GM12874 (cell line): ENCODE measurements around the gene EXOC3L2.

Source experiments
- TF ChIP-seq, protein P1 (sequence below): IDR thresholded peaks from 2 replicates; pipeline ENCODE4 v1.5.1; 2011; ENCODE audit warnings: low read depth, mild to moderate bottlenecking, control low read depth, low read length, moderate library complexity; ENCODE audit not compliant: insufficient read depth

EXOC3L2 gene

DNA sequence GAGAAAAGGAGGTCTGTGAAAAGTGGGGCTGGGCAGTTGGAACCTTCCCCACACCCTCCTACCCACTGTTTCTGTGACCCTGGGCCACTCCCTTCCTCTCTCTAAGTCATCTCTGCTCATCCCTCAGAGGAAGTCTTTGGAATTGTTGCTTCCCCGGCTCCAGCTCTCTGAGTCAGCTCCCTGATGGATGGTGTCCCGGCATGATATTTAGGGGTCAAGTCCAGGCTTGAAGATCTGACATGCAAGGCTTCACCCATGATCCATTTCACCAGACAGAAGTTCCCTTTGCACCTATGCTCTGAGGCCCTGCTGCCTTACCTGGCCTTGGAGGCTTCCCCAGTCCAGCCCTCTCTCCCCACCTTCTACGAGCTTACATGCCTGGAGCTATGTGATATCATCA is 13.3 kb downstream of the EXOC3L2 start:
- TF ChIP-seq, protein P1, sequence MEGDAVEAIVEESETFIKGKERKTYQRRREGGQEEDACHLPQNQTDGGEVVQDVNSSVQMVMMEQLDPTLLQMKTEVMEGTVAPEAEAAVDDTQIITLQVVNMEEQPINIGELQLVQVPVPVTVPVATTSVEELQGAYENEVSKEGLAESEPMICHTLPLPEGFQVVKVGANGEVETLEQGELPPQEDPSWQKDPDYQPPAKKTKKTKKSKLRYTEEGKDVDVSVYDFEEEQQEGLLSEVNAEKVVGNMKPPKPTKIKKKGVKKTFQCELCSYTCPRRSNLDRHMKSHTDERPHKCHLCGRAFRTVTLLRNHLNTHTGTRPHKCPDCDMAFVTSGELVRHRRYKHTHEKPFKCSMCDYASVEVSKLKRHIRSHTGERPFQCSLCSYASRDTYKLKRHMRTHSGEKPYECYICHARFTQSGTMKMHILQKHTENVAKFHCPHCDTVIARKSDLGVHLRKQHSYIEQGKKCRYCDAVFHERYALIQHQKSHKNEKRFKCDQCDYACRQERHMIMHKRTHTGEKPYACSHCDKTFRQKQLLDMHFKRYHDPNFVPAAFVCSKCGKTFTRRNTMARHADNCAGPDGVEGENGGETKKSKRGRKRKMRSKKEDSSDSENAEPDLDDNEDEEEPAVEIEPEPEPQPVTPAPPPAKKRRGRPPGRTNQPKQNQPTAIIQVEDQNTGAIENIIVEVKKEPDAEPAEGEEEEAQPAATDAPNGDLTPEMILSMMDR, result no peak

GRCh38 chr19:45224645-45225044 is 20.6 kb downstream of the EXOC3L2 start:
- TF ChIP-seq, protein P1, result no peak

- TF ChIP-seq, protein P1, result no peak
Observed at GRCh38 chr19:45223879-45224278, 21.3 kb downstream of the EXOC3L2 start.

DNA sequence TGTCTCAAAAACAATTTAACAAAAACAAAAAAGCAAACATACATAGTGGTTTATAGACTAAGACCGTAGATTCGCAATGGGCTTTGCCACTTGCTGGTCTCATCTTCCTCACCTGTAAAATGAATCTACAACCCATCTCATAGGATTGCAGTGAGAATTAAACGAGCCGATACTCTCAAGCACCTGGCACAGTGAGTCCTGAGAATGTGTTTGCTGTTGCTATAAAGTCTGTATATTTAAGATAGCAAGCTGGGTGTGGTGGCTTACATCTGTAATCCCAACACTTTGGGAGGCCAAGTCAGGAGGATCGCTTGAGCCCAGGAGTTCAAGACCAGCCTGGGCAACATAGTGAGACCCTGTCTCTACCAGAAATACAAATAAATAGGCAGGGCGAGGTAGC is 22.5 kb downstream of the EXOC3L2 start:
- TF ChIP-seq, protein P1, result no peak

GRCh38 chr19:45218911-45219743 is 26.1 kb downstream of the EXOC3L2 start:
- TF ChIP-seq, protein P1, result no peak

GRCh38 chr19:45218426-45218825 is 26.8 kb downstream of the EXOC3L2 start:
- TF ChIP-seq, protein P1, result no peak

DNA sequence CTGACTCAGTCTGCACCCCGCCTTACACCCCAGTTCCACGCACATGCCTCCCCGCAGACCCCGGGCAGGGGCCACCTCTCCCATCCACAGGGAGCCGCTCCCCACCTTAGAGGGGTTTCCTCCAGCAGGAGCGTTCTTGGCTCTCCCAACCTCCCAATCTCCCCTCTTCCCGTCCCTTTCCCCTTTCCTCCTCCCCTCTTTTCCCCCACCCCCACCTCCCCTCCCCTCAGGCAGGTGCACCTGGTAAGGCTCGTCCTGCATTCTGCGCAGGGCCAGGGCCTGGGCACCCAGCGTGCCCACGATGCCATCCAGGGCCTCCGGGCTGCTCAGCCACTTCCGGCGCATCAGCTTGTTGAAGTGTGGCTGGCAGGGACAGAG is 27.3 kb downstream of the EXOC3L2 start:
- TF ChIP-seq, protein P1, result no peak
